ENCODE data around the gene ZBED2. TPM values are rescaled to one million over a fixed set of nuclear protein-coding genes. Genes with fewer than 3 reads are reported as not detected.

Gene ZBED2
- total RNA-seq, 4 donors from 2014 or later: not detected

GRCh38 chr3:111584744-111585143 lies 10.4 kb downstream of the ZBED2 start:
- no peaks in the 10 kb centered on the region for H3K36me3 ChIP-seq
- H3K4me3 ChIP-seq: no peak overlapping the region
- intact Hi-C loops (cut with DNase I; ENCODE audit: low total_unique reads) (no loop called here), in situ Hi-C loops (cut with MboI; ENCODE audit: low pct_ligation_motif_present in 1 of 4, low pct_unique_long_range_greater_than_20kb in 1 of 4, low sequenced_read_pairs in 3 of 4) (no loop called here)
- no peak for TF ChIP-seq EP300 (IDR thresholded peaks at IDR 0.05; ENCODE audit: low read depth)
- TF ChIP-seq POLR2AphosphoS5 (IDR thresholded peaks at IDR 0.05): no peak
- no peak for TF ChIP-seq CTCF (IDR thresholded peaks at IDR 0.05)
- no peak for TF ChIP-seq POLR2A (IDR thresholded peaks at IDR 0.05)
- DNase-seq: no peak
- no peak overlapping the region for H3K27ac ChIP-seq
- H3K27me3 ChIP-seq: no peaks in the 10 kb centered on the region
- no peaks in the 10 kb centered on the region for H3K9me3 ChIP-seq
- H3K4me1 ChIP-seq: no peaks in the 10 kb centered on the region
- WGBS, 2 donors (ENCODE audit: low coverage in 1 of 2): 97% methylated on average over 1 of the region's 1 CpG; no CpG with 5 or more reads in 1 of the 2 donors

GRCh38 chr3:111582120-111582474 lies 13.0 kb downstream of the ZBED2 start:
- in situ Hi-C loops (cut with MboI; ENCODE audit: low pct_ligation_motif_present in 1 of 4, low pct_unique_long_range_greater_than_20kb in 1 of 4, low sequenced_read_pairs in 3 of 4) (no loop called here), intact Hi-C loops (cut with DNase I; ENCODE audit: low total_unique reads) (no loop called here)
- no peak overlapping the region for H3K4me3 ChIP-seq
- no peaks in the 10 kb centered on the region for H3K36me3 ChIP-seq
- WGBS, 2 donors (ENCODE audit: low coverage in 1 of 2): 53% methylated on average over 1 of the region's 1 CpG; no CpG with 5 or more reads in 1 of the 2 donors
- no peaks in the 10 kb centered on the region for H3K9me3 ChIP-seq
- no peak overlapping the region for H3K27ac ChIP-seq
- DNase-seq: no peak
- no peaks in the 10 kb centered on the region for H3K4me1 ChIP-seq
- no peak for TF ChIP-seq POLR2A (IDR thresholded peaks at IDR 0.05)
- no peak for TF ChIP-seq EP300 (IDR thresholded peaks at IDR 0.05; ENCODE audit: low read depth)
- TF ChIP-seq POLR2AphosphoS5 (IDR thresholded peaks at IDR 0.05): no peak
- TF ChIP-seq CTCF (IDR thresholded peaks at IDR 0.05): no peak
- no peaks in the 10 kb centered on the region for H3K27me3 ChIP-seq

- H3K27ac ChIP-seq: no peak overlapping the region
- in situ Hi-C loops (cut with MboI; ENCODE audit: low pct_ligation_motif_present in 1 of 4, low pct_unique_long_range_greater_than_20kb in 1 of 4, low sequenced_read_pairs in 3 of 4): no loop called here
- no peaks in the 10 kb centered on the region for H3K9me3 ChIP-seq
- no peak for TF ChIP-seq POLR2A (IDR thresholded peaks at IDR 0.05)
- no peak for TF ChIP-seq CTCF (IDR thresholded peaks at IDR 0.05)
- no peak for TF ChIP-seq POLR2AphosphoS5 (IDR thresholded peaks at IDR 0.05)
- TF ChIP-seq EP300 (IDR thresholded peaks at IDR 0.05; ENCODE audit: low read depth): no peak
- no peaks in the 10 kb centered on the region for H3K27me3 ChIP-seq
- H3K4me3 ChIP-seq: no peak overlapping the region
- DNase-seq: no peak
- H3K36me3 ChIP-seq: no peaks in the 10 kb centered on the region
- intact Hi-C loops (cut with DNase I; ENCODE audit: low total_unique reads): no loop called here
- WGBS, 2 donors (ENCODE audit: low coverage in 1 of 2): 94 to 100% methylated on average over 2 of the region's 2 CpGs
- no peaks in the 10 kb centered on the region for H3K4me1 ChIP-seq
Measured at GRCh38 chr3:111581403-111582119, 13.6 kb downstream of the ZBED2 start.

GRCh38 chr3:111579495-111579894 lies 15.7 kb downstream of the ZBED2 start:
- Histone ChIP-seq H3K4me3 (no peak overlapping the region), H3K9me3 (no peaks in the 10 kb centered on the region), H3K36me3 (no peaks in the 10 kb centered on the region), H3K4me1 (no peaks in the 10 kb centered on the region), H3K27me3 (no peaks in the 10 kb centered on the region), H3K27ac (no peak overlapping the region)
- intact Hi-C loops (cut with DNase I; ENCODE audit: low total_unique reads): no loop called here
- WGBS, 2 donors (ENCODE audit: low coverage in 1 of 2): 79 to 86% methylated on average over 5 of the region's 5 CpGs
- DNase-seq: no peak
- in situ Hi-C loops (cut with MboI; ENCODE audit: low pct_ligation_motif_present in 1 of 4, low pct_unique_long_range_greater_than_20kb in 1 of 4, low sequenced_read_pairs in 3 of 4): no loop called here
- no peak for TF ChIP-seq EP300 (IDR thresholded peaks at IDR 0.05; ENCODE audit: low read depth)
- no peak for TF ChIP-seq CTCF (IDR thresholded peaks at IDR 0.05)
- no peak for TF ChIP-seq POLR2A (IDR thresholded peaks at IDR 0.05)
- TF ChIP-seq POLR2AphosphoS5 (IDR thresholded peaks at IDR 0.05): no peak
